ENCODE results near the gene BRAT1. TPM values are rescaled to one million over a fixed set of nuclear protein-coding genes. Genes with fewer than 3 reads are reported as not detected.
A peak's percentile ranks its signal among the peaks of the same experiment; 100 is the strongest.

Gene BRAT1
- total and polyA plus RNA-seq, 2 donors (not counting 1 experiment from before 2014, with no cell fraction given) = 4.0 to 20.1 TPM

- Histone ChIP-seq H3K4me2 (ENCODE audit: extremely low read depth, insufficient read depth, low read length) (no peak overlapping the region), H3K4me3 (replicated peaks in 1 of 4; ENCODE audit: control extremely low read depth in 1 of 4, insufficient read depth in 1 of 4, low read depth in 3 of 4, low read length in 4 of 4) (no peak overlapping the region), H3K79me2 (ENCODE audit: control insufficient read depth, insufficient read depth, low read length) (no peaks in the 10 kb centered on the region), H2AFZ (ENCODE audit: low read length) (no peak overlapping the region), H4K20me1 (ENCODE audit: control insufficient read depth, extremely low read depth, insufficient read depth, low read length) (no peaks in the 10 kb centered on the region), H3K27me3 (ENCODE audit: control insufficient read depth, insufficient read depth, low read length) (peaks cover 9% of the 10 kb centered on the region), H3K9ac (ENCODE audit: insufficient read depth, low read length) (no peak overlapping the region), H3K36me3 (ENCODE audit: control insufficient read depth, insufficient read depth, low read length) (no peaks in the 10 kb centered on the region), H3K4me1 (ENCODE audit: control insufficient read depth, extremely low read depth, insufficient read depth, low read length) (no peaks in the 10 kb centered on the region), H3K9me3 (ENCODE audit: control insufficient read depth, insufficient read depth, low read depth, low read length) (no peaks in the 10 kb centered on the region), H3K27ac (ENCODE audit: insufficient read depth, low read length) (no peak overlapping the region)
- DNase-seq (ENCODE audit: low read depth in 2 of 2) = no peak
- no peak for TF ChIP-seq EZH2 (IDR thresholded peaks at IDR 0.05; ENCODE audit: low read length, missing control alignments)
- no peak for TF ChIP-seq CTCF (conservative IDR thresholded peaks at IDR 0.05 in 1 of 2, IDR thresholded peaks at IDR 0.05 in 1 of 2; ENCODE audit: low read depth in 1 of 2, low read length in 2 of 2)
Measured at GRCh38 chr7:2499181-2499580, 56.1 kb downstream of the BRAT1 start.

- Histone ChIP-seq H3K36me3 (ENCODE audit: control insufficient read depth, insufficient read depth, low read length) (no peaks in the 10 kb centered on the region), H4K20me1 (ENCODE audit: control insufficient read depth, extremely low read depth, insufficient read depth, low read length) (no peaks in the 10 kb centered on the region), H3K79me2 (ENCODE audit: control insufficient read depth, insufficient read depth, low read length) (no peaks in the 10 kb centered on the region), H3K4me2 (ENCODE audit: extremely low read depth, insufficient read depth, low read length) (no peak overlapping the region), H3K9me3 (ENCODE audit: control insufficient read depth, insufficient read depth, low read depth, low read length) (no peaks in the 10 kb centered on the region), H3K9ac (ENCODE audit: insufficient read depth, low read length) (no peak overlapping the region), H3K27ac (ENCODE audit: insufficient read depth, low read length) (no peak overlapping the region), H3K4me3 (replicated peaks in 1 of 4; ENCODE audit: control extremely low read depth in 1 of 4, insufficient read depth in 1 of 4, low read depth in 3 of 4, low read length in 4 of 4) (no peak overlapping the region), H2AFZ (ENCODE audit: low read length) (no peak overlapping the region), H3K27me3 (ENCODE audit: control insufficient read depth, insufficient read depth, low read length) (peaks cover 9% of the 10 kb centered on the region), H3K4me1 (ENCODE audit: control insufficient read depth, extremely low read depth, insufficient read depth, low read length) (no peaks in the 10 kb centered on the region)
- no peak for DNase-seq (ENCODE audit: low read depth in 2 of 2)
- TF ChIP-seq EZH2 (IDR thresholded peaks at IDR 0.05; ENCODE audit: low read length, missing control alignments) (no peak), CTCF (conservative IDR thresholded peaks at IDR 0.05 in 1 of 2, IDR thresholded peaks at IDR 0.05 in 1 of 2; ENCODE audit: low read depth in 1 of 2, low read length in 2 of 2) (no peak)
Measured at GRCh38 chr7:2498708-2499107, 56.6 kb downstream of the BRAT1 start.

- H3K4me3 ChIP-seq (replicated peaks in 1 of 4; ENCODE audit: control extremely low read depth in 1 of 4, insufficient read depth in 1 of 4, low read depth in 3 of 4, low read length in 4 of 4) = no peak overlapping the region
- DNase-seq (ENCODE audit: low read depth in 2 of 2) = peak in 1 of 2 donors; percentile 61
- no peak for TF ChIP-seq EZH2 (IDR thresholded peaks at IDR 0.05; ENCODE audit: low read length, missing control alignments)
- no peak for TF ChIP-seq CTCF (conservative IDR thresholded peaks at IDR 0.05 in 1 of 2, IDR thresholded peaks at IDR 0.05 in 1 of 2; ENCODE audit: low read depth in 1 of 2, low read length in 2 of 2)
- H2AFZ ChIP-seq (ENCODE audit: low read length) = no peak overlapping the region
- H3K27me3 ChIP-seq (ENCODE audit: control insufficient read depth, insufficient read depth, low read length) = peaks cover 9% of the 10 kb centered on the region
- H3K79me2 ChIP-seq (ENCODE audit: control insufficient read depth, insufficient read depth, low read length) = no peaks in the 10 kb centered on the region
- no peak overlapping the region for H3K27ac ChIP-seq (ENCODE audit: insufficient read depth, low read length)
- H3K9ac ChIP-seq (ENCODE audit: insufficient read depth, low read length) = no peak overlapping the region
- H3K36me3 ChIP-seq (ENCODE audit: control insufficient read depth, insufficient read depth, low read length) = no peaks in the 10 kb centered on the region
- H3K4me2 ChIP-seq (ENCODE audit: extremely low read depth, insufficient read depth, low read length) = no peak overlapping the region
- H4K20me1 ChIP-seq (ENCODE audit: control insufficient read depth, extremely low read depth, insufficient read depth, low read length) = no peaks in the 10 kb centered on the region
- no peaks in the 10 kb centered on the region for H3K9me3 ChIP-seq (ENCODE audit: control insufficient read depth, insufficient read depth, low read depth, low read length)
- H3K4me1 ChIP-seq (ENCODE audit: control insufficient read depth, extremely low read depth, insufficient read depth, low read length) = no peaks in the 10 kb centered on the region
Measured at GRCh38 chr7:2497500-2498336, 57.6 kb downstream of the BRAT1 start.

Measured in fibroblast of lung (primary cell).